ENCODE results near the gene FERMT3. TPM values are rescaled to one million over a fixed set of nuclear protein-coding genes. Genes with fewer than 3 reads are reported as not detected.
A peak's percentile ranks its signal among the peaks of the same experiment; 100 is the strongest.

Gene FERMT3
- total and polyA plus RNA-seq, 2 of the 13 experiments (the other 11 are each of a cell fraction or from before 2014, with no cell fraction given) = 0.29 TPM; not detected in 1

GRCh38 chr11:64269540-64270220 lies 63.2 kb downstream of the FERMT3 start (continued):
- TF ChIP-seq BATF2 (CRISPR knock-in tag; IDR thresholded peaks at IDR 0.05) (no peak; the same call in 1 of the 2 replicates), GMEB2 (CRISPR knock-in tag; IDR thresholded peaks at IDR 0.05; ENCODE audit: low read depth) (peak; percentile 45; the same call in 1 of the 2 replicates), HMGA1 (CRISPR knock-in tag; conservative IDR thresholded peaks at IDR 0.05) (no peak), NFKB2 (CRISPR knock-in tag; IDR thresholded peaks at IDR 0.05; ENCODE audit: borderline replicate concordance) (no peak), AGO2 (optimal IDR thresholded peaks at IDR 0.05; ENCODE audit: low read depth, low read length) (peak; percentile 95), TARDBP (CRISPR knock-in tag; IDR thresholded peaks at IDR 0.05) (peak; percentile 98), MAZ (IDR thresholded peaks at IDR 0.05; ENCODE audit: borderline replicate concordance, low read depth, low read length) (peak; percentile 96), MAZ (CRISPR knock-in tag; IDR thresholded peaks at IDR 0.05; ENCODE audit: low read depth) (peak; percentile 89), ZNF660 (CRISPR knock-in tag; IDR thresholded peaks at IDR 0.05; ENCODE audit: borderline replicate concordance, low read depth) (no peak), SP4 (CRISPR knock-in tag; IDR thresholded peaks at IDR 0.05) (peak; percentile 95), CSRNP2 (CRISPR knock-in tag; conservative IDR thresholded peaks at IDR 0.05; ENCODE audit: low read depth) (no peak), CREBL2 (CRISPR knock-in tag; IDR thresholded peaks at IDR 0.05; ENCODE audit: borderline replicate concordance) (no peak), ATF2 (CRISPR knock-in tag; IDR thresholded peaks at IDR 0.05) (peak; percentile 73; the same call in 1 of the 2 replicates), NR3C1 (CRISPR knock-in tag; IDR thresholded peaks at IDR 0.05) (no peak), ZNF44 (CRISPR knock-in tag; IDR thresholded peaks at IDR 0.05) (no peak), ZMAT3 (CRISPR knock-in tag; conservative IDR thresholded peaks at IDR 0.05) (no peak; the same call in 1 of the 2 replicates), DBP (CRISPR knock-in tag; IDR thresholded peaks at IDR 0.05; ENCODE audit: not compliant biosample characterization) (no peak), KLF6 (CRISPR knock-in tag; IDR thresholded peaks at IDR 0.05) (peak; percentile 79)
